ENCODE measurements around the gene LRFN2.

GRCh38 chr6:40486576-40486975 lies 100.6 kb downstream of the LRFN2 start:
- no peak for TF ChIP-seq CTCF (optimal IDR thresholded peaks at IDR 0.05 in 1 of 3, IDR thresholded peaks at IDR 0.05 in 1 of 3, conservative IDR thresholded peaks at IDR 0.05 in 1 of 3; ENCODE audit: extremely low read depth in 1 of 3, insufficient read depth in 2 of 3, low read length in 3 of 3)
- no peak for TF ChIP-seq EZH2 (IDR thresholded peaks at IDR 0.05; ENCODE audit: low read length)
